Gastrocnemius medialis (tissue), 4 donors: ENCODE results near the gene CBARP.

Experiments used
- POLR2A ChIP-seq, 2 donors: fragments of 450-650 bp; IDR thresholded peaks; one replicate each; pipeline ENCODE4 v1.6.1; 2017; ENCODE audit warnings: antibody characterized with exemption in 2 of 2, mild to moderate bottlenecking in 2 of 2, moderate library complexity in 2 of 2
- TF ChIP-seq, protein P1 (sequence below), 5 experiments: fragments of 450-650 bp in 3 of 5; fragments of 200-600 bp in 2 of 5; sonication (generic) in 2 of 5; IDR thresholded peaks in 4 of 5; conservative IDR thresholded peaks in 1 of 5; 1 replicate in 4 of 5; 2 replicates in 1 of 5; pipeline ENCODE4 v1.5.1; 2016 to 2019; ENCODE audit warnings: antibody characterized with exemption in 5 of 5, mild to moderate bottlenecking in 3 of 5, moderate library complexity in 3 of 5

- TF ChIP-seq, protein P1, sequence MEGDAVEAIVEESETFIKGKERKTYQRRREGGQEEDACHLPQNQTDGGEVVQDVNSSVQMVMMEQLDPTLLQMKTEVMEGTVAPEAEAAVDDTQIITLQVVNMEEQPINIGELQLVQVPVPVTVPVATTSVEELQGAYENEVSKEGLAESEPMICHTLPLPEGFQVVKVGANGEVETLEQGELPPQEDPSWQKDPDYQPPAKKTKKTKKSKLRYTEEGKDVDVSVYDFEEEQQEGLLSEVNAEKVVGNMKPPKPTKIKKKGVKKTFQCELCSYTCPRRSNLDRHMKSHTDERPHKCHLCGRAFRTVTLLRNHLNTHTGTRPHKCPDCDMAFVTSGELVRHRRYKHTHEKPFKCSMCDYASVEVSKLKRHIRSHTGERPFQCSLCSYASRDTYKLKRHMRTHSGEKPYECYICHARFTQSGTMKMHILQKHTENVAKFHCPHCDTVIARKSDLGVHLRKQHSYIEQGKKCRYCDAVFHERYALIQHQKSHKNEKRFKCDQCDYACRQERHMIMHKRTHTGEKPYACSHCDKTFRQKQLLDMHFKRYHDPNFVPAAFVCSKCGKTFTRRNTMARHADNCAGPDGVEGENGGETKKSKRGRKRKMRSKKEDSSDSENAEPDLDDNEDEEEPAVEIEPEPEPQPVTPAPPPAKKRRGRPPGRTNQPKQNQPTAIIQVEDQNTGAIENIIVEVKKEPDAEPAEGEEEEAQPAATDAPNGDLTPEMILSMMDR (IDR thresholded peaks at IDR 0.05 in 4 of 5, conservative IDR thresholded peaks at IDR 0.05 in 1 of 5) = no peak
- no peak for TF ChIP-seq POLR2A (IDR thresholded peaks at IDR 0.05)
Observed at GRCh38 chr19:1238369-1239303, 831 bp upstream of the CBARP start.
